H1 (cell line): Measurements from ENCODE around the gene CRYBB3. TPM values are rescaled to one million over a fixed set of nuclear protein-coding genes. Genes with fewer than 3 reads are reported as not detected.

Source experiments
- CTCF ChIA-PET: fragments of 300-600 bp; sonication (Branson Sonifier 250); formaldehyde crosslinking; loops from one replicate; lab custom pipeline; 2021; ENCODE audit not compliant: partially characterized antibody; lab: Charles Lee
- POLR2A ChIA-PET: fragments of 300-600 bp; sonication (Branson Sonifier 250); formaldehyde crosslinking; loops from one replicate; lab custom pipeline; 2021; ENCODE audit warnings: inconsistent platforms; ENCODE audit not compliant: partially characterized antibody; lab: Charles Lee
- DNase-seq, 2 experiments: peaks; one replicate each; pipeline versions ENCODE4 v3.0.0 to v3.0.0-alpha.2; 2010 to 2022; ENCODE audit warnings: low spot score in 2 of 2, low read depth in 1 of 2, mixed read lengths in 1 of 2
- FAIRE-seq: peaks from 2 replicates; lab custom pipeline; 2011; peaks lifted over from hg19 to GRCh38; lab: Jason Lieb, UNC
- H2AFZ ChIP-seq: 2 replicates; pipeline ENCODE4 v1.8.1; 2012; ENCODE audit warnings: low read length, inconsistent platforms
- H2AK5ac ChIP-seq: 2 replicates; pipeline ENCODE4 v1.6.1; 2013; ENCODE audit warnings: low read depth, low read length
- H2BK120ac ChIP-seq: replicated peaks from 2 replicates; pipeline ENCODE3; 2013; ENCODE audit warnings: low read depth, low read length, inconsistent platforms
- H2BK12ac ChIP-seq: 2 replicates; pipeline ENCODE4 v1.6.1; 2013; ENCODE audit warnings: low read depth, low read length
- H2BK15ac ChIP-seq: 2 replicates; pipeline ENCODE4 v1.6.1; 2013; ENCODE audit warnings: low read length
- H2BK20ac ChIP-seq: 2 replicates; pipeline ENCODE4 v1.6.1; 2013; ENCODE audit warnings: low read length
- H2BK5ac ChIP-seq: 2 replicates; pipeline ENCODE4 v1.6.1; 2013; ENCODE audit warnings: low read depth, low read length
- H3K14ac ChIP-seq: 2 replicates; pipeline ENCODE4 v1.6.1; 2013; ENCODE audit warnings: inconsistent platforms; ENCODE audit not compliant: insufficient read length
- H3K18ac ChIP-seq: 2 replicates; pipeline ENCODE4 v1.6.1; 2013; ENCODE audit warnings: low read length; ENCODE audit errors: extremely low read depth
- H3K23ac ChIP-seq: 2 replicates; pipeline ENCODE4 v1.6.1; 2013; ENCODE audit warnings: inconsistent platforms; ENCODE audit not compliant: insufficient read length
- H3K23me2 ChIP-seq: 2 replicates; pipeline ENCODE4 v1.6.1; 2013; ENCODE audit warnings: low read depth, low read length
- H3K27ac ChIP-seq: 2 replicates; pipeline ENCODE4 v1.6.1; 2011; ENCODE audit warnings: low read depth, low read length, inconsistent platforms
- H3K27me3 ChIP-seq, 4 experiments: replicated peaks in 1 of 4; 1 replicate in 1 of 4; 2 replicates in 3 of 4; pipeline versions ENCODE4 v1.6.1 to v1.8.1; 2011 to 2013; ENCODE audit warnings: low read length in 3 of 4, mild to moderate bottlenecking in 3 of 4, inconsistent platforms in 2 of 4, mixed read lengths in 2 of 4, moderate library complexity in 1 of 4; ENCODE audit not compliant: control insufficient read depth in 3 of 4, insufficient read depth in 3 of 4; ENCODE audit errors: extremely low read depth in 1 of 4
- H3K36me3 ChIP-seq, 4 experiments: 2 replicates each; pipeline versions ENCODE4 v1.6.1 to v1.8.1; 2011 to 2013; ENCODE audit warnings: mild to moderate bottlenecking in 4 of 4, low read length in 3 of 4, moderate library complexity in 2 of 4, control low read depth in 1 of 4, inconsistent platforms in 1 of 4; ENCODE audit not compliant: insufficient read depth in 4 of 4, control insufficient read depth in 2 of 4
- H3K4ac ChIP-seq: replicated peaks from 2 replicates; pipeline ENCODE3; 2013; ENCODE audit warnings: low read length, low read depth, mixed read lengths, inconsistent platforms; ENCODE audit not compliant: insufficient read length
- H3K4me1 ChIP-seq, 4 experiments: replicated peaks in 1 of 4; 1 replicate in 1 of 4; 2 replicates in 3 of 4; pipeline versions ENCODE4 v1.6.1 to v1.8.1; 2011 to 2013; ENCODE audit warnings: low read length in 3 of 4, inconsistent platforms in 2 of 4, mixed read lengths in 1 of 4; ENCODE audit not compliant: insufficient read depth in 4 of 4, control insufficient read depth in 3 of 4
- H3K4me2 ChIP-seq, 2 experiments: 2 replicates each; pipeline versions ENCODE4 v1.6.1 to v1.8.1; 2011 to 2013; ENCODE audit warnings: low read depth in 2 of 2, low read length in 2 of 2, control low read depth in 1 of 2, inconsistent platforms in 1 of 2, mild to moderate bottlenecking in 1 of 2; ENCODE audit not compliant: insufficient read depth in 1 of 2
- H3K4me3 ChIP-seq, 4 experiments: fragments of 200-600, 300-600 bp in 1 of 4; sonication (generic), shearing (Covaris generic), sonication (Bioruptor Twin) in 1 of 4; 2 replicates each; pipeline versions ENCODE4 v1.5.1 to v1.8.1; 2011 to 2016; ENCODE audit warnings: low read length in 4 of 4, low read depth in 3 of 4, control low read depth in 2 of 4, inconsistent platforms in 2 of 4, mild to moderate bottlenecking in 2 of 4, mixed read lengths in 1 of 4, moderate library complexity in 1 of 4; ENCODE audit not compliant: insufficient read depth in 2 of 4; ENCODE audit errors: extremely low read depth in 1 of 4
- H3K56ac ChIP-seq: replicated peaks from 2 replicates; pipeline ENCODE3; 2013; ENCODE audit warnings: low read depth, mild to moderate bottlenecking, mixed read lengths, low read length, inconsistent platforms; ENCODE audit not compliant: insufficient read length
- H3K79me1 ChIP-seq: 2 replicates; pipeline ENCODE4 v1.6.1; 2013; ENCODE audit warnings: low read depth, low read length, control low read depth
- H3K79me2 ChIP-seq, 2 experiments: 2 replicates each; pipeline versions ENCODE4 v1.6.1 to v1.8.1; 2012 to 2013; ENCODE audit warnings: low read length in 2 of 2, mild to moderate bottlenecking in 2 of 2, inconsistent platforms in 1 of 2; ENCODE audit not compliant: insufficient read depth in 2 of 2, control insufficient read depth in 1 of 2
- H3K9ac ChIP-seq, 4 experiments: replicated peaks in 1 of 4; 1 replicate in 1 of 4; 2 replicates in 3 of 4; pipeline versions ENCODE4 v1.6.1 to v1.8.1; 2011 to 2013; ENCODE audit warnings: low read depth in 3 of 4, low read length in 3 of 4, control low read depth in 2 of 4, mild to moderate bottlenecking in 2 of 4, moderate library complexity in 2 of 4, inconsistent platforms in 1 of 4; ENCODE audit errors: extremely low read depth in 1 of 4
- H3K9me3 ChIP-seq, 2 experiments: 2 replicates each; pipeline versions ENCODE4 v1.6.1 to v1.8.1; 2012 to 2013; ENCODE audit warnings: mild to moderate bottlenecking in 2 of 2, moderate library complexity in 2 of 2, control low read depth in 1 of 2, inconsistent platforms in 1 of 2, low read depth in 1 of 2, low read length in 1 of 2, mixed read lengths in 1 of 2; ENCODE audit not compliant: insufficient read depth in 2 of 2
- H4K20me1 ChIP-seq, 2 experiments: replicated peaks in 1 of 2; 2 replicates each; pipeline versions ENCODE3 to v1.8.1; 2011 to 2013; ENCODE audit warnings: inconsistent platforms in 2 of 2, low read length in 2 of 2, mild to moderate bottlenecking in 1 of 2; ENCODE audit not compliant: insufficient read depth in 2 of 2, control insufficient read depth in 1 of 2
- H4K5ac ChIP-seq: 2 replicates; pipeline ENCODE4 v1.6.1; 2013; ENCODE audit warnings: low read length, low read depth, mixed read lengths, inconsistent platforms; ENCODE audit not compliant: insufficient read length
- H4K8ac ChIP-seq: 2 replicates; pipeline ENCODE4 v1.8.0; 2013; ENCODE audit warnings: mild to moderate bottlenecking, moderate library complexity, low read length, inconsistent platforms; ENCODE audit not compliant: insufficient read depth; ENCODE audit errors: extremely low read depth
- H4K91ac ChIP-seq: replicated peaks from 2 replicates; pipeline ENCODE3; 2013; ENCODE audit warnings: low read length, mixed read lengths, inconsistent platforms; ENCODE audit not compliant: insufficient read length
- EGR1 ChIP-seq: IDR thresholded peaks from 2 replicates; pipeline ENCODE4 v1.6.1; 2011; ENCODE audit warnings: low read depth, low read length, borderline replicate concordance
- GABPA ChIP-seq: IDR thresholded peaks from 2 replicates; pipeline ENCODE4 v1.6.1; 2011; ENCODE audit warnings: mild to moderate bottlenecking, low read length, moderate library complexity, borderline replicate concordance; ENCODE audit not compliant: insufficient read depth
- GTF2F1 ChIP-seq: IDR thresholded peaks from 2 replicates; pipeline ENCODE4 v1.6.1; 2012; ENCODE audit warnings: low read depth, low read length, improper control_type of control experiment, borderline replicate concordance
- HDAC6 ChIP-seq: IDR thresholded peaks from one replicate; pipeline ENCODE4 v1.7.1; 2012; ENCODE audit warnings: low read depth, mild to moderate bottlenecking, inconsistent platforms, low read length, moderate library complexity
- KDM1A ChIP-seq: fragments of 200-600, 300-600 bp; sonication (generic); IDR thresholded peaks from 2 replicates; pipeline ENCODE4 v1.7.1; 2016; ENCODE audit warnings: mild to moderate bottlenecking, low read length, borderline replicate concordance
- KDM4A ChIP-seq: IDR thresholded peaks from one replicate; pipeline ENCODE4 v1.7.1; 2012; ENCODE audit warnings: low read depth, mild to moderate bottlenecking, moderate library complexity, low read length, inconsistent platforms; ENCODE audit not compliant: severe bottlenecking
- NANOG ChIP-seq: IDR thresholded peaks from 2 replicates; pipeline ENCODE4 v1.6.1; 2011; ENCODE audit warnings: low read length, low read depth, mild to moderate bottlenecking, inconsistent platforms; ENCODE audit not compliant: insufficient read depth, poor library complexity, severe bottlenecking
- PHF8 ChIP-seq: fragments of 200-600 bp; sonication (generic); conservative IDR thresholded peaks from 2 replicates; pipeline ENCODE4 v1.7.1; 2012; ENCODE audit warnings: low read depth, mild to moderate bottlenecking, inconsistent platforms, low read length, moderate library complexity
- RFX5 ChIP-seq: IDR thresholded peaks from 2 replicates; pipeline ENCODE4 v1.6.1; 2011; ENCODE audit warnings: low read depth, low read length, improper control_type of control experiment, borderline replicate concordance
- SUZ12 ChIP-seq: fragments of 200-600 bp; sonication (generic); IDR thresholded peaks from 2 replicates; pipeline ENCODE4 v1.6.1; 2012; ENCODE audit warnings: mild to moderate bottlenecking, inconsistent platforms, low read length, moderate library complexity, mixed read lengths
- ZNF274 ChIP-seq: IDR thresholded peaks from 2 replicates; pipeline ENCODE4 v1.7.0; 2012; ENCODE audit warnings: low read length, borderline replicate concordance; ENCODE audit errors: extremely low read depth
- WGBS, 2 experiments: shearing (Covaris generic) in 1 of 2; methylation state at CpG; one replicate each; pipeline versions ENCODE4 v1.1.6 to v1.1.7; 2013 to 2015; ENCODE audit warnings: low lambda C conversion rate in 2 of 2, mixed read lengths in 2 of 2, inconsistent platforms in 1 of 2, low coverage in 1 of 2, missing lambda C conversion rate in 1 of 2; ENCODE audit not compliant: insufficient replicate concordance in 2 of 2, insufficient coverage in 1 of 2, insufficient read length in 1 of 2; ENCODE audit errors: extremely low coverage in 1 of 2, missing lambda C conversion rate in 1 of 2; 5-methylcytosine and 5-hydroxymethylcytosine counted together
- polyA plus RNA-seq, 7 experiments: library from polyadenylated mRNA; depleted of rRNA in 3 of 7; stranded (reverse) in 5 of 7; unstranded in 2 of 7; fragments of >200 nt in 5 of 7; fragments of 200-250 nt in 2 of 7; gene quantifications; 1 replicate in 5 of 7; 2 replicates in 1 of 7; 4 replicates in 1 of 7; pipeline versions ENCODE4 v1.2.1 to v1.2.3, GENCODE V29; 2011 to 2013; ENCODE audit warnings: missing spikeins in 2 of 7, mixed read lengths in 2 of 7
- total RNA-seq: library from RNA; stranded (reverse); fragmentation: NEBNext Ultra II Directional; extraction: Animal tissue kit (Norgen Biotek cat#: 25700); gene quantifications from 2 replicates; pipeline ENCODE4 v1.2.1, GENCODE V29; 2021
- TF ChIP-seq, protein P1 (sequence below): IDR thresholded peaks from 2 replicates; pipeline ENCODE4 v1.6.1; 2012; ENCODE audit warnings: low read length, inconsistent platforms

The CRYBB3 gene
- total and polyA plus RNA-seq, 2 of the 8 experiments (the other 6 are each of a cell fraction or from before 2014, with no cell fraction given), result 0.44 to 0.58 TPM

DNA sequence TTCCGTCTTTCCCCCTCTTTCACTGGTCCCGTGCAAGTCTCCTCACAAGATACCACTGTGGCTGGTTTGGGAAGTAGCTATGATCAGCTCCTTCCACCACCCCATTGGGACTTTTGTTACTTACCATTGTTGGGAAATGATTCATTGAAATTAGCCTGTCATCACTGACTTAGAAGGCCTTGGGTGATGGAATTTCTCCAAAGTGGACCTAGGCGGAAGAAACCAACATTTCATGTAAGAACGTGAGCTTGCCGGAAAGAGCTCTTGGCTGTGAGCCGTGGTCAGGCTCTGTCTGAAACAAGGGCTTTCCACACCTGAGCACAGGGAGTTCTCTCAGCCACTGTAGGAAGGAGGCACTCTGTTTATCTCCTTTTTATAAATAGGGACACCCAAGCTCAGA, 23.5 kb upstream of the CRYBB3 start:
- Histone ChIP-seq H3K36me3 (no peaks in the 10 kb centered on the region; a peak in 3 of 8 replicates), H4K8ac (no peak overlapping the region), H2BK20ac (no peak overlapping the region), H4K20me1 (no peaks in the 10 kb centered on the region), H2BK15ac (no peak overlapping the region), H2AFZ (no peak overlapping the region), H3K27me3 (no peaks in the 10 kb centered on the region), H4K5ac (no peak overlapping the region), H2BK120ac (no peak overlapping the region), H3K14ac (no peak overlapping the region), H3K23ac (no peak overlapping the region), H2AK5ac (no peak overlapping the region), H3K9ac (no peak overlapping the region), H3K79me2 (no peaks in the 10 kb centered on the region), H2BK5ac (no peak overlapping the region), H3K4ac (no peak overlapping the region), H3K4me2 (no peak overlapping the region), H3K56ac (no peak overlapping the region), H3K23me2 (no peaks in the 10 kb centered on the region), H3K79me1 (no peaks in the 10 kb centered on the region), H3K4me3 (no peak overlapping the region), H3K27ac (no peak overlapping the region), H3K9me3 (no peaks in the 10 kb centered on the region; a peak in 1 of 4 replicates), H3K4me1 (0 out of 7 replicates have a peak, but pooled peaks cover 0 to 4% (median 0%) of the 10 kb centered on the region in 4 experiments), H4K91ac (no peak overlapping the region), H3K18ac (no peak overlapping the region), H2BK12ac (no peak overlapping the region)
- ChIA-PET CTCF (interaction anchor here (0.5 to 1.6 kb wide), 10 partner anchors 12 to 1198 kb away, joined by 3 to 6 read pairs (median 3); no protein-coding TSS in a partner anchor), POLR2A (no interaction called here)
- no peak for DNase-seq
- no peak for FAIRE-seq
- WGBS, 2 experiments, result 94% methylated on average over 6 of the region's 6 CpGs; no CpG with 5 or more reads in 1 of the 2 experiments
- TF ChIP-seq KDM1A, result no peak
- no peak for TF ChIP-seq ZNF274
- TF ChIP-seq SUZ12, result no peak
- TF ChIP-seq KDM4A, result no peak
- TF ChIP-seq GABPA, result no peak
- TF ChIP-seq EGR1, result no peak
- TF ChIP-seq RFX5, result no peak
- TF ChIP-seq PHF8, result no peak
- TF ChIP-seq, protein P1, sequence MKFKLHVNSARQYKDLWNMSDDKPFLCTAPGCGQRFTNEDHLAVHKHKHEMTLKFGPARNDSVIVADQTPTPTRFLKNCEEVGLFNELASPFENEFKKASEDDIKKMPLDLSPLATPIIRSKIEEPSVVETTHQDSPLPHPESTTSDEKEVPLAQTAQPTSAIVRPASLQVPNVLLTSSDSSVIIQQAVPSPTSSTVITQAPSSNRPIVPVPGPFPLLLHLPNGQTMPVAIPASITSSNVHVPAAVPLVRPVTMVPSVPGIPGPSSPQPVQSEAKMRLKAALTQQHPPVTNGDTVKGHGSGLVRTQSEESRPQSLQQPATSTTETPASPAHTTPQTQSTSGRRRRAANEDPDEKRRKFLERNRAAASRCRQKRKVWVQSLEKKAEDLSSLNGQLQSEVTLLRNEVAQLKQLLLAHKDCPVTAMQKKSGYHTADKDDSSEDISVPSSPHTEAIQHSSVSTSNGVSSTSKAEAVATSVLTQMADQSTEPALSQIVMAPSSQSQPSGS, result no peak
- no peak for TF ChIP-seq HDAC6
- TF ChIP-seq GTF2F1, result no peak
- no peak for TF ChIP-seq NANOG
